Body of pancreas (tissue), 4 donors: Measurements from ENCODE around the gene CMTM4.

Experiments
- POLR2A ChIP-seq, 3 donors: fragments of 450-650 bp; IDR thresholded peaks; one replicate each; pipeline ENCODE4 v1.6.1; 2016; ENCODE audit warnings: antibody characterized with exemption in 3 of 3, mild to moderate bottlenecking in 2 of 3
- TF ChIP-seq, protein P1 (sequence below), 7 experiments: fragments of 450-650 bp in 4 of 7; fragments of 200-600 bp in 3 of 7; sonication (generic) in 3 of 7; IDR thresholded peaks; one replicate each; pipeline ENCODE4 v1.5.1; 2016 to 2019; ENCODE audit warnings: antibody characterized with exemption in 7 of 7

DNA sequence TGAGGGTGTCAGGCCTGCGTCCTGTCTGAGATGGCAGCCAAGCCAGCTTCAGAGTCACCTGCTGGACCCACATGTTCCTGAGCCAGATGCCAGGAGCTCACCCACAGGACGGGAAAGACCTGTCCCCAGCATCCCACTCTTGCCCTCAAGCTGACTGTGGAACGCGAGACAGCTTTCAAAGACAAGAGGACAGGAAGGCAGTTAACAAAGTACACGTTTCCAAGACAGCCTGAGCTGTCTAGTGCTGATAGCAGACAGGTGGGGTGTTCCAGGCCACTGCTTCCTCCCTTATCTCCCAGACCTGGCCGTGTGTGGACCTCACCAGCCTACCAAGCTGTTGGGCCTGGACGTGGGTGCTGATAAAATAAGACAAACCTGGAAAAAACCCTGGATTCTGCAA, 78.8 kb downstream of the CMTM4 start:
- TF ChIP-seq, protein P1, sequence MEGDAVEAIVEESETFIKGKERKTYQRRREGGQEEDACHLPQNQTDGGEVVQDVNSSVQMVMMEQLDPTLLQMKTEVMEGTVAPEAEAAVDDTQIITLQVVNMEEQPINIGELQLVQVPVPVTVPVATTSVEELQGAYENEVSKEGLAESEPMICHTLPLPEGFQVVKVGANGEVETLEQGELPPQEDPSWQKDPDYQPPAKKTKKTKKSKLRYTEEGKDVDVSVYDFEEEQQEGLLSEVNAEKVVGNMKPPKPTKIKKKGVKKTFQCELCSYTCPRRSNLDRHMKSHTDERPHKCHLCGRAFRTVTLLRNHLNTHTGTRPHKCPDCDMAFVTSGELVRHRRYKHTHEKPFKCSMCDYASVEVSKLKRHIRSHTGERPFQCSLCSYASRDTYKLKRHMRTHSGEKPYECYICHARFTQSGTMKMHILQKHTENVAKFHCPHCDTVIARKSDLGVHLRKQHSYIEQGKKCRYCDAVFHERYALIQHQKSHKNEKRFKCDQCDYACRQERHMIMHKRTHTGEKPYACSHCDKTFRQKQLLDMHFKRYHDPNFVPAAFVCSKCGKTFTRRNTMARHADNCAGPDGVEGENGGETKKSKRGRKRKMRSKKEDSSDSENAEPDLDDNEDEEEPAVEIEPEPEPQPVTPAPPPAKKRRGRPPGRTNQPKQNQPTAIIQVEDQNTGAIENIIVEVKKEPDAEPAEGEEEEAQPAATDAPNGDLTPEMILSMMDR (IDR thresholded peaks at IDR 0.05), result no peak
- TF ChIP-seq POLR2A (IDR thresholded peaks at IDR 0.05), result no peak
